ENCODE measurements around the gene KDM2B. TPM values are rescaled to one million over a fixed set of nuclear protein-coding genes. Genes with fewer than 3 reads are reported as not detected.

Gene KDM2B
- total RNA-seq, 4 donors from 2014 or later = 13.6 to 23.5 (median 20.0) TPM

DNA sequence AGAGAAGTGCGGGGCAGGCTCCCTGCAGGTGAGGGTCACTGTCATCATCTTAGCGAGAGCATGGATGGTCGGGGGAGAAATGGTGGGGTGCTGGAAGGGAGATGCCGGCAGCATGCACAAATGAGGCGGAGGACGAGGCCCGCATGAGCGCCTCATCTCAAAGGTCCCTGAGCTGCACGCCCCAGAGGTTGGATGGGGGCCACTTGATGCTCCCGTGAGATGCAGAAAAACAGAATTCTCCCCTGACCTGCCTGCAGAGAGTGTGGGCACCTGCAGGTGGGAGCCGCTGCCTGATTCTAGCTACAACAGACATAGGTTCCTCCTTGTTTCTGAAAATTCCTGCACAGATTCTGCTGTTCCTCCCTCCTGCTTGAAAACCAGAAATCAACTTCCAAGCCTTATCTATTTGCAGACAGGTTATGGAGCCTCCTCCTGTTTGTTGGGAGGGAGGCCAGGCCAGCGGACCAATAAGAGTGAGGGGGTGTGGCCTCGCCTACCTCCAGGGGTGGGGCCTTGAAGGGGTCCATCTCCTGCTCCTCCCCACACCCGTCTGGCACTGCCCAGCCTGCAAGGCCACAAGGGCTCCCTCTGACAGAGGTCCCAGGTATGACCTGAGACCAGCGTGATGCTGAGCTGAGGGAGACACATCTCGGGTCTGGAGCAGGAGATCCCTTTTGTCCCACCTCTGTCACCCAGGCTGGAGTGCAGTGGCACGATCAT lies 67.2 kb downstream of the KDM2B start:
- Histone ChIP-seq H3K4me3 (no peak overlapping the region), H3K27ac (replicated peaks in 1 of 4) (no peak overlapping the region), H3K36me3 (peaks cover 0 to 50% (median 38%) of the 10 kb centered on the region in 4 donors), H3K4me1 (peaks cover 0 to 7% (median 5%) of the 10 kb centered on the region in 4 donors), H3K9me3 (no peaks in the 10 kb centered on the region), H3K27me3 (no peaks in the 10 kb centered on the region)
- TF ChIP-seq POLR2AphosphoS5 (IDR thresholded peaks at IDR 0.05) (no peak), EP300 (IDR thresholded peaks at IDR 0.05) (no peak), POLR2A (IDR thresholded peaks at IDR 0.05; ENCODE audit: low read depth) (no peak)
- TF ChIP-seq, protein P1, sequence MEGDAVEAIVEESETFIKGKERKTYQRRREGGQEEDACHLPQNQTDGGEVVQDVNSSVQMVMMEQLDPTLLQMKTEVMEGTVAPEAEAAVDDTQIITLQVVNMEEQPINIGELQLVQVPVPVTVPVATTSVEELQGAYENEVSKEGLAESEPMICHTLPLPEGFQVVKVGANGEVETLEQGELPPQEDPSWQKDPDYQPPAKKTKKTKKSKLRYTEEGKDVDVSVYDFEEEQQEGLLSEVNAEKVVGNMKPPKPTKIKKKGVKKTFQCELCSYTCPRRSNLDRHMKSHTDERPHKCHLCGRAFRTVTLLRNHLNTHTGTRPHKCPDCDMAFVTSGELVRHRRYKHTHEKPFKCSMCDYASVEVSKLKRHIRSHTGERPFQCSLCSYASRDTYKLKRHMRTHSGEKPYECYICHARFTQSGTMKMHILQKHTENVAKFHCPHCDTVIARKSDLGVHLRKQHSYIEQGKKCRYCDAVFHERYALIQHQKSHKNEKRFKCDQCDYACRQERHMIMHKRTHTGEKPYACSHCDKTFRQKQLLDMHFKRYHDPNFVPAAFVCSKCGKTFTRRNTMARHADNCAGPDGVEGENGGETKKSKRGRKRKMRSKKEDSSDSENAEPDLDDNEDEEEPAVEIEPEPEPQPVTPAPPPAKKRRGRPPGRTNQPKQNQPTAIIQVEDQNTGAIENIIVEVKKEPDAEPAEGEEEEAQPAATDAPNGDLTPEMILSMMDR (IDR thresholded peaks at IDR 0.05) = no peak
- WGBS = 80% methylated on average over 17 of the region's 17 CpGs
- intact Hi-C loops (cut with DNase I) = no loop called here
- no peak for DNase-seq (ENCODE audit: extremely low spot score)

DNA sequence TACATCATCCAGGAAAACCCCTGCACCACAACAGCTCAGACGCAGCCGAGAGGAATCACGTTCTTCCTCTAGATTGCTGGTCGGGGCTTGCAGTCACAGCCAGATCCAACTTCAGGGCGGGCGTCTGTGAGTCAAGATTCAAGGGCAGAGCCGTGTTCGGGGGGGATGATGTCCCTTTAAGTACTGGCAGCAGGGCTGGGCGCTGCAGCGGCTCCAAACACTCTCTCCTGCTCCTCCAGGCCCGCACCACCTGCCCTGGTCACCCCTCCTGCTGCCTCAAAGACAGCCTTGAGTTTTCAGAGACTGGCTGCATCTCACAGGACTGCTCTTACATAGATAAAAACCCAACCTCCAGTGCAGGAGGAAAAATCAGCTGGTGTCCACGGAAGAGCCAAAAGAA lies 68.3 kb downstream of the KDM2B start:
- H3K27ac ChIP-seq (replicated peaks in 1 of 4) = no peak overlapping the region
- TF ChIP-seq EP300 (IDR thresholded peaks at IDR 0.05) (no peak), POLR2A (IDR thresholded peaks at IDR 0.05; ENCODE audit: low read depth) (no peak), POLR2AphosphoS5 (IDR thresholded peaks at IDR 0.05) (no peak)
- TF ChIP-seq, protein P1 (IDR thresholded peaks at IDR 0.05) = no peak
- intact Hi-C loops (cut with DNase I) = no loop called here
- H3K4me3 ChIP-seq = no peak overlapping the region
- H3K4me1 ChIP-seq = peaks cover 0 to 3% (median 0%) of the 10 kb centered on the region in 4 donors
- H3K27me3 ChIP-seq = no peaks in the 10 kb centered on the region
- peaks cover 0 to 60% (median 44%) of the 10 kb centered on the region in 4 donors for H3K36me3 ChIP-seq
- DNase-seq (ENCODE audit: extremely low spot score) = no peak
- 76% methylated on average over 12 of the region's 12 CpGs for WGBS
- H3K9me3 ChIP-seq = no peaks in the 10 kb centered on the region

DNA sequence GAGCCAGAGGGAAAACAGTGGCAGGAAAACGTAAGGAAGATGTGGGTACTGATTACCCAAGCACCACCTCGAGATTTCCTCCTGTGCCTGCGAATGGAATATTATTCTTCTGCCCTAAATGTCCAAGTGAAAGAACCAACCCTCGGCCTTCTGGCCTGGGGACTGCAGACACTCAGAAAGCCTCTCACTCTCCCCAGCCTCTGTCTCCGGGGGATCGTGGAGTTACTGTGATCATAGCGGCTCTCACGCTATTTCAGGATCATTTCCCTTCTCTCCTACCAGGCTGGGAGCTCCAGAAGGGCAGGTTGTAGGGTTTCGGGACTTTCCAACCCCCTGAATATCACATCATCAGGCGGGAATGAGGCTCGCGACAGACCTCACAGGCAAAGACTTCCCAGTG lies 68.9 kb downstream of the KDM2B start:
- TF ChIP-seq POLR2A (IDR thresholded peaks at IDR 0.05; ENCODE audit: low read depth) (no peak), POLR2AphosphoS5 (IDR thresholded peaks at IDR 0.05) (no peak), EP300 (IDR thresholded peaks at IDR 0.05) (no peak)
- TF ChIP-seq, protein P1 (IDR thresholded peaks at IDR 0.05) = no peak
- 80% methylated on average over 12 of the region's 12 CpGs for WGBS
- DNase-seq (ENCODE audit: extremely low spot score) = no peak
- H3K27me3 ChIP-seq = no peaks in the 10 kb centered on the region
- H3K4me3 ChIP-seq = no peak overlapping the region
- no peak overlapping the region for H3K27ac ChIP-seq (replicated peaks in 1 of 4)
- H3K36me3 ChIP-seq = peaks cover 0 to 66% (median 47%) of the 10 kb centered on the region in 4 donors
- H3K9me3 ChIP-seq = no peaks in the 10 kb centered on the region
- intact Hi-C loops (cut with DNase I) = no loop called here
- peaks cover 0 to 3% (median 0%) of the 10 kb centered on the region in 4 donors for H3K4me1 ChIP-seq

DNA sequence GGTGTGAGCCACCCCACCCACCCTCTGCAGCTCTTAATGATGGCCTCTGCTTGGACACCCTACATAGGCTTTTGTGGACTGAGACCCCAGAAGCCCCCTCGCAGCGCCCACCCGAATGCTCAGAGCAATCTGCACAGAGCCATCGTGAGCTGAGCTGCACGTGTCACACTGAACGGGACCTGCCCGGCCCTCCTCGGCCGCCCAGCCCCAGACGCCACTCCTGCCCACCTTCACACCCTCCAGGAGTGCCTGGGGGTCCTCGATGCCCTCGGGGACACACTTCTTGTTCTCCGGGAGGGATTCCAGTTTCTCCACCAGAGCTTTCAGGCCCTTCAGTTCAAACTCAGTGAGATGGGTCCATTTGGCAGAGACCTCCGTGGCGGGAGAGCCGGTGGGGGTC lies 71.5 kb downstream of the KDM2B start:
- intact Hi-C loops (cut with DNase I) = no loop called here
- H3K27me3 ChIP-seq = no peaks in the 10 kb centered on the region
- no peak for DNase-seq (ENCODE audit: extremely low spot score)
- 95% methylated on average over 9 of the region's 16 CpGs for WGBS
- TF ChIP-seq EP300 (IDR thresholded peaks at IDR 0.05) (no peak), POLR2A (IDR thresholded peaks at IDR 0.05; ENCODE audit: low read depth) (no peak), POLR2AphosphoS5 (IDR thresholded peaks at IDR 0.05) (no peak)
- TF ChIP-seq, protein P1 (IDR thresholded peaks at IDR 0.05) = no peak
- H3K9me3 ChIP-seq = no peaks in the 10 kb centered on the region
- no peaks in the 10 kb centered on the region for H3K4me1 ChIP-seq
- no peak overlapping the region for H3K27ac ChIP-seq (replicated peaks in 1 of 4)
- H3K36me3 ChIP-seq = peaks cover 0 to 72% (median 52%) of the 10 kb centered on the region in 4 donors
- no peak overlapping the region for H3K4me3 ChIP-seq

Measured in esophagus muscularis mucosa (tissue), 4 donors.